ENCODE results near the gene TRPM4.

The TRPM4 gene

DNA sequence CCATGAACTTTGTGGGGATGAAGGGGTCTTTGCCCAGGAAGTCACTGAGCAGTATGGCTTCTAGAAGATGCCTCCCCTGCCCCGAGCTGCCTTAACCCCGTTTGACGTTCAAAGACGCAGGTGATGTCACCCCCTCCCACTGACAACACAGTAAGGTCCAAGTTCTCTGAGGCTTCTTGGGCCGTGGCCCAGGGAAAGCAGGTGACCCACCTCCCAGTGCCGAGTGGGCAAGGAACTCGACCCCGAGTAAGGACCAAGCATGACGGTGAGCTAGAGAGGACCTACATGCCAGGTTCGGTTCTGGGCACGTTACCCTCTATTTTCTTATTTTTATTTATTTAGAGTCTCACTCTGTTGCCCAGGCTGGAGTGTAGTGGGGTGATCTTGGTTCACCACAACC lies 86.1 kb downstream of the TRPM4 start:
- DNase-seq = no peak

DNA sequence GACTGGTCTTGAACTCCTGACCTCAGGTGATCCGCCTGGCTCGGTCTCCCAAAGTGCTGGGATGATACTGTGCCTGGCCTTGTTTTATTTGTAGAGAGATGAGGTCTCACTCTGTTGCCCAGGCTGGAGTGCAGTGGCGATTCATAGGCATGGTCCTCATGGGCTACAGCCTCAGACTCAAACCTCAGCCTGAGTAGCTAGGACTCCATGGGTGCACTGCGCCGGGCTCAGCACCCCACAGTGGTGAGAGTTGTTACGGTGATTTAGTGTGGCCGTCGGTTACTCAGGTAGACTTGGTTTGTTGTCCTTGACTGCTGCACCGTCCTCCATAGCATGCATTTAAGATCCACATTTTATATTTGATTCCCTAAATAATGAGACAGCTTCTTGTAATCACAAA lies 86.7 kb downstream of the TRPM4 start:
- DNase-seq = no peak

DNA sequence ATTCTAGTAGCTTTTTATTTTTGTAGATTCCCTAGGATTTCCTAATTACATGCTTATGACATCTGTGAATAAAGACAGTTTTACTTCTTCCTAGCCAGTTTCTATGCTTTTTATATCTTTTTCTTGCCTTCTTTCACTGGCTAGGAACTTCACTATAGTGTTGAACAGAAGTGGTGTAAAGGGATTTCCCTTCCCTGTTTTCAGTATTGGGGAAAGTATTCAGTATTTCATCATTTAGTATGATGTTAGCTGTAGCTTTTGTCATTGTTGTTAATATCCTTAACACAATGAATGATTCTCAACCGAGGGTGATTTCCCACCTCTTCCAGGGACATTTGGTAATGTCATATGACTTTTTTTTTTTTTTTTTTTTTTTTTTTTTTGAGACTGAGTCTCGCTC lies 90.1 kb downstream of the TRPM4 start:
- DNase-seq = no peak

DNA sequence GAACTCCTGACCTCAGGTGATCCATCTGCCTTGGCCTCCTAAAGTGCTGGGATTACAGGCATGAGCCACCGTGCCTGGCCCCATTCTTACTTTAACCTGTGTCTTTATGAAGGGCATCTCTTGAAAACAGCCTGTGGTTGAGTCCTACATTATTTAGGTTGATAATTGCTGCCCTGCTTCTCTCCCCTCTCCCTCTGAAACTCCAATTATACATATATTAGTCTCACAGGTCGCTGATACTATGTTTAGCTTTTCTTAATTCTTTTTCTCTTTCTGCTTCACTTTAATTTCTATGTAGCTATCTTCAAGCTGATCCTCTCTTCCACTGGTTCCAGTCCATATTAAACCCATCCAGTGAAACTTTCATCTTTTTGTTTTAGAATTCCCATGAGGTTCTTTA lies 92.3 kb downstream of the TRPM4 start:
- DNase-seq = no peak

DNA sequence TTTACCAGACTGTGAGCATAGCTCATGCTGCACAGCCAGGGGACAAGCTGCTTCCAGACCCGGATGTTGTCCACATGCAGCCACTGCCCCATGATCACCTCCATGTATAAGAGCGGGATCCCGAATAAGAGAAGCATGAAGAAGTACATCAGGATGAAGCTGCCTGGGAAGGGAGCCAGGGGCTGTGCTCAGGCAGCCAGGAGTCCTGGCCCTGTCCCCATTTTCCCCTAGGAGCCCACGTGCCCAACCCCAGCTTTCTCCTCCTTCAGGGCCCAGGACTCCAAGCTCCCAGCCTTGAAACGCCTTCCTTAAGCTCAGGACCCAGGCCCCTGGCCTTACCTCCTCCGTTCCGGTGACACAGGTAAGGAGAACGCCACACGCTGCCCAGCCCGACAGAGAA lies 98.1 kb downstream of the TRPM4 start:
- DNase-seq = no peak

DNA sequence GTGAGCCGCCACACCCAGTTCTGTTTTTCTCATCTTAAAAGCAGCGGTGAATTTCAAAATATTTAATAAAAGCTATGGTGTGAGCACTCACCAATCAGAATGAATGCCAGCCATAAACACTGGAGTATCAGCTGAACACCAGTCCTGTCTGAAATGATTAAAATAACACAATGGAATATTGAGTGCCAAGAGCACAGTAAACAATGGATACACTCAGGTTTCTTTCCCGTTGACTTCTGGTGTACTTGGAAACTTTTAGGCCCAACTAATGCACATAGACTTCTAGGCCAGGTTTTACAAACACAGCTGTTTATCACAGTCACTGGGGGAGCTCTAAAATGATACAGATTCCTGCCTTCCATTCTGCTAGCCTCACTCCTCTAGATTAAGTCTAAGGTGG lies 99.1 kb downstream of the TRPM4 start:
- no peak for DNase-seq
